Prostate gland (tissue), 2 donors: ENCODE data around the gene WFDC2. TPM values are rescaled to one million over a fixed set of nuclear protein-coding genes. Genes with fewer than 3 reads are reported as not detected.

Experiments
- DNase-seq: peaks from one replicate; pipeline ENCODE4 v3.0.0-alpha.2; 2019; ENCODE audit warnings: low spot score
- H3K27ac ChIP-seq, 2 donors: fragments of 200-600 bp; sonication (generic); 2 replicates each; pipeline ENCODE4 v1.5.1; 2017 to 2019
- H3K27me3 ChIP-seq: fragments of 200-600 bp; sonication (generic); replicated peaks from 2 replicates; pipeline ENCODE4 v1.5.1; 2019; ENCODE audit not compliant: insufficient read depth
- H3K36me3 ChIP-seq, 2 donors: fragments of 200-600 bp; sonication (generic); 1 replicate in 1 of 2; 2 replicates in 1 of 2; pipeline versions ENCODE4 v1.5.1 to v1.8.1; 2017 to 2019
- H3K4me1 ChIP-seq: fragments of 200-600 bp; sonication (generic); replicated peaks from 2 replicates; pipeline ENCODE4 v1.5.1; 2019
- H3K4me3 ChIP-seq, 2 donors: fragments of 200-600 bp; sonication (generic); 2 replicates each; pipeline ENCODE4 v1.5.1; 2017 to 2019
- H3K9me3 ChIP-seq: fragments of 200-600 bp; sonication (generic); 2 replicates; pipeline ENCODE4 v1.5.1; 2017
- POLR2A ChIP-seq: fragments of 450-650 bp; IDR thresholded peaks from one replicate; pipeline ENCODE4 v1.6.1; 2016; ENCODE audit warnings: antibody characterized with exemption, mild to moderate bottlenecking
- POLR2AphosphoS5 ChIP-seq: sonication (generic); formaldehyde crosslinking; IDR thresholded peaks from one replicate; pipeline ENCODE4 v1.6.1; 2017; ENCODE audit warnings: antibody characterized with exemption
- WGBS: methylation state at CpG from one replicate; pipeline ENCODE4 v1.1.5; 2018; 5-methylcytosine and 5-hydroxymethylcytosine counted together
- intact Hi-C: fragments of 100-400 bp; cut with DNase I; formaldehyde crosslinking; loops from one replicate; pipeline ENCODE4 v1.14.2; 2022
- total RNA-seq, 2 donors: library from RNA; depleted of rRNA; stranded (reverse); fragments of >200 nt; gene quantifications; one replicate each; pipeline ENCODE4 v1.1.0, GENCODE V29; 2016
- TF ChIP-seq, protein P1 (sequence below), 4 experiments: fragments of 200-600 bp in 2 of 4; fragments of 450-650 bp in 2 of 4; sonication (generic) in 2 of 4; IDR thresholded peaks; 1 replicate in 3 of 4; 2 replicates in 1 of 4; pipeline ENCODE4 v1.5.1; 2016 to 2019; ENCODE audit warnings: antibody characterized with exemption in 4 of 4, mild to moderate bottlenecking in 2 of 4, moderate library complexity in 2 of 4

The WFDC2 gene
- total RNA-seq, 2 donors from 2014 or later = 100.0 to 122 TPM

DNA sequence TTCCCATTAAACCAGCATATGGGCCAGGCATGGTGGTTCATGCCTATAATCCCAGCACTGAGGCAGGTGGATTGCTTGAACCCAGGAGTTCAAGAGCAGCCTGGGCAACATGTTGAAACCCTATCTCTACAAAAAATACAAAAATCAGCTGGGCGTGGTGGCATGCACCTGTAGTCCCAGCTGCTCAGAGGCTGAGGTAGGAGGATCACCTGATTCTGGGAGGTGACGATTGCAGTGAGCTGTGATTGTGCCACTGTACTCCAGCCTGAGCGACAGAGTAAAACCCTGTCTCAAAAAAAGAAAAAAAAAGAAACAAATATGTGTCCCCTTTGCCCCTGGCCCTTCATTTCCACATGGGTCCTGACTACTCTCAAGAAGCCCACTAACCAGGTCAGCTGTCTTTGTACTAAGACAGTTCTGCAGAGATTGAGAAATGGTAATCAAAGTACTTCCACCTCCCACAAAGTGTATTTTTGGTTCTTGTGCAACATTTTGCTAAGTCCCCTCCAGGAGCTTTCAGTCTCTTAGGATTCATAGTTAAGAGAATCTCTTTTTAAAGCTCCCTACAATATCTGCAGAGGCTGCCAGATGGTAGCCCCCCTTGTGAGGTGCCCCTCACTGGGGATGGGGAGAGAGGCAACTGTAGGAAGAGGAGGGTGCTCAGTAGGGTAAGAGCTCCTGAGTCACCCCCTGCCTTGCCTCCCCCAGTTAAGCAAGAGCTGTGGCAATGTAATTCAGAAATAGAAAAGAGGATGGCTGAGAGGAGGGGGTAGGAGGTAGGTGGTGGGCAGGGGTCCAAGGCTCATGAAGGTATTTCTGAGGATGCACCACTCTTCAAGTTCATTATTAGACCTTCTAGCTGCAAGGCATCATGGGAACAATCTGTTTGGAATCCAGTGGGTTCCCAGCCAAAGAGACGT, 16.5 kb upstream of the WFDC2 start:
- 74% methylated on average over 4 of the region's 4 CpGs for WGBS
- TF ChIP-seq POLR2A (no peak), POLR2AphosphoS5 (no peak)
- TF ChIP-seq, protein P1, sequence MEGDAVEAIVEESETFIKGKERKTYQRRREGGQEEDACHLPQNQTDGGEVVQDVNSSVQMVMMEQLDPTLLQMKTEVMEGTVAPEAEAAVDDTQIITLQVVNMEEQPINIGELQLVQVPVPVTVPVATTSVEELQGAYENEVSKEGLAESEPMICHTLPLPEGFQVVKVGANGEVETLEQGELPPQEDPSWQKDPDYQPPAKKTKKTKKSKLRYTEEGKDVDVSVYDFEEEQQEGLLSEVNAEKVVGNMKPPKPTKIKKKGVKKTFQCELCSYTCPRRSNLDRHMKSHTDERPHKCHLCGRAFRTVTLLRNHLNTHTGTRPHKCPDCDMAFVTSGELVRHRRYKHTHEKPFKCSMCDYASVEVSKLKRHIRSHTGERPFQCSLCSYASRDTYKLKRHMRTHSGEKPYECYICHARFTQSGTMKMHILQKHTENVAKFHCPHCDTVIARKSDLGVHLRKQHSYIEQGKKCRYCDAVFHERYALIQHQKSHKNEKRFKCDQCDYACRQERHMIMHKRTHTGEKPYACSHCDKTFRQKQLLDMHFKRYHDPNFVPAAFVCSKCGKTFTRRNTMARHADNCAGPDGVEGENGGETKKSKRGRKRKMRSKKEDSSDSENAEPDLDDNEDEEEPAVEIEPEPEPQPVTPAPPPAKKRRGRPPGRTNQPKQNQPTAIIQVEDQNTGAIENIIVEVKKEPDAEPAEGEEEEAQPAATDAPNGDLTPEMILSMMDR (IDR thresholded peaks at IDR 0.05) = no peak
- no peaks in the 10 kb centered on the region for H3K27me3 ChIP-seq

DNA sequence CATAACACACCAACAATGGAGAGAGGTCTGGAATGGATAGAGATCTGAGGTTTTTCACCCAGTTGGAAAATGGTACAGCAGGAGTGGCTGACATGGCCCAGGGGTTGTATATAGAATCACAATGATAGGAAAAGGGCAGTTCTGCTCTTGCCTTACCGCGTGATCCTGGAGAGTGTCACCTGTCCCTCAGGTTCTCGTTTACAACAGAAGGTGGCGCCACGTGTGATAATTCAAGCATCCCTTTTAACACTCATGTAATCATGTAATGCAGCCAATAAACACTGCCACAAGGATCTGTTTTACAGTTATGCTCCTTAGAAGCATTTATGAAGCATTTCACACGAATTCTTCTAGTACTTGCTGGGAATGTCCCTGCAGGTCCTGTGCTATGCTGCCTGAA, 12.9 kb upstream of the WFDC2 start:
- no peak overlapping the region for H3K27ac ChIP-seq
- no peaks in the 10 kb centered on the region for H3K9me3 ChIP-seq
- H3K27me3 ChIP-seq = no peaks in the 10 kb centered on the region
- DNase-seq = no peak
- no peak overlapping the region for H3K4me3 ChIP-seq
- intact Hi-C loops = no loop called here
- no peak for TF ChIP-seq POLR2AphosphoS5
- no peak for TF ChIP-seq POLR2A
- TF ChIP-seq, protein P1 (IDR thresholded peaks at IDR 0.05) = peak in 3 of 4 experiments; percentile 18 to 41 (median 33)
- no peaks in the 10 kb centered on the region for H3K4me1 ChIP-seq
- WGBS = 28% methylated on average over 6 of the region's 6 CpGs
- H3K36me3 ChIP-seq = no peaks in the 10 kb centered on the region

More for the DNA sequence above, 16.5 kb upstream of the WFDC2 start:
- no peaks in the 10 kb centered on the region for H3K9me3 ChIP-seq
- no peak overlapping the region for H3K27ac ChIP-seq
- H3K4me3 ChIP-seq = no peak overlapping the region
- intact Hi-C loops = no loop called here
- DNase-seq = no peak
- H3K4me1 ChIP-seq = no peaks in the 10 kb centered on the region
- no peaks in the 10 kb centered on the region for H3K36me3 ChIP-seq

DNA sequence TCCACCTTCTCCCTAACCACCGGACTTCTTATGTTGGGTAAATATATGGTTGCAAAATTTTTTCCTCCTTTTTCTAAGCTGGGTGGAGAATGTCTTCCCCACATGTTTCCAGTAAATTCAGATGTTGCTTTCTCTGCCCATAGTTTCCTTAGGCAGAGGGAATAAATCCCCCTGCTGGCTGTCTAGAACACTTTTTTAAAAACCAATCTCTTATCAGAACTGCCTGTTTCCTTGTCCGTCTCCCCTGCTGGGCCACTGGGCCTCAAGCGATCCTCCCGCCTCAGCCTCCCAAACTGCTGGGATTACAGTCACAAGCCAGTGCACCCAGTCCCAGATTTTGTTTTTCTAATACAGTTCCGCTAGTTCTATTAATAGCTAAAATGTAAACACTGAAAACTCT, 9.9 kb upstream of the WFDC2 start:
- Histone ChIP-seq H3K9me3 (no peaks in the 10 kb centered on the region), H3K27me3 (no peaks in the 10 kb centered on the region), H3K36me3 (no peaks in the 10 kb centered on the region), H3K4me1 (no peaks in the 10 kb centered on the region), H3K27ac (no peak overlapping the region), H3K4me3 (no peak overlapping the region)
- 66% methylated on average over 5 of the region's 5 CpGs for WGBS
- intact Hi-C loops = no loop called here
- DNase-seq = no peak
- TF ChIP-seq POLR2A (no peak), POLR2AphosphoS5 (no peak)
- TF ChIP-seq, protein P1 (IDR thresholded peaks at IDR 0.05) = no peak

DNA sequence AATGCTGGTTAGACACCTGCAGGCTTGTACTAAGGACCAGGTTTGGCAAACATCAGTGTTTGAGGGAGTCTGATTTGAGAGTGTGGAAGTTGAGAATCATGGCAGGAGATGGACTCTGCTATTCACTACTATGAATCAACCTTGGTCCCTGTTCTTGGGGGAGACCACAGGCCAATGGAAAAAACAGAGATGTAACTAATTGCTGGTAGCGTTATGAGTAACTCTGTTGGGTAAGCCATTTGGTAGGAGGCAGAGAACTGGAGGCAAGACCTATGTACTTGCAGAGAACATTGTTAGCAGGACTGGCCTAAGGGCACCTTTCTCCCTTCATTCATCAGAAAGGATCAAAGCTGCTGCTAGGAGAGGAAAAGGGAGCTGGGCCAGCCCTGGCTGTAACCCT, 8.3 kb upstream of the WFDC2 start:
- 86% methylated on average over 1 of the region's 1 CpG for WGBS
- H3K27ac ChIP-seq = no peak overlapping the region
- H3K9me3 ChIP-seq = no peaks in the 10 kb centered on the region
- intact Hi-C loops = no loop called here
- TF ChIP-seq POLR2AphosphoS5 = no peak
- TF ChIP-seq, protein P1 (IDR thresholded peaks at IDR 0.05) = no peak
- TF ChIP-seq POLR2A = no peak
- no peak for DNase-seq
- peaks cover 3% of the 10 kb centered on the region for H3K4me1 ChIP-seq
- H3K27me3 ChIP-seq = no peaks in the 10 kb centered on the region
- H3K4me3 ChIP-seq = no peak overlapping the region
- no peaks in the 10 kb centered on the region for H3K36me3 ChIP-seq
